Upper lobe of left lung (tissue), 4 donors: ENCODE results near the gene AGR2.

Experiments used
- EP300 ChIP-seq, 4 donors: sonication (generic); formaldehyde crosslinking; IDR thresholded peaks; one replicate each; pipeline ENCODE4 v1.5.1; 2017; ENCODE audit warnings: antibody characterized with exemption in 4 of 4, control low read depth in 2 of 4
- POLR2A ChIP-seq, 4 donors: fragments of 450-650 bp; IDR thresholded peaks; one replicate each; pipeline ENCODE4 v1.5.1; 2016 to 2017; ENCODE audit warnings: antibody characterized with exemption in 4 of 4, mild to moderate bottlenecking in 2 of 4
- POLR2AphosphoS5 ChIP-seq, 2 donors: sonication (generic); formaldehyde crosslinking; IDR thresholded peaks; one replicate each; pipeline ENCODE4 v1.5.1; 2017; ENCODE audit warnings: antibody characterized with exemption in 2 of 2
- TF ChIP-seq, protein P1 (sequence below), 6 experiments: fragments of 450-650 bp in 4 of 6; fragments of 200-600 bp in 2 of 6; sonication (generic) in 2 of 6; IDR thresholded peaks; one replicate each; pipeline ENCODE4 v1.5.1; 2016 to 2019; ENCODE audit warnings: antibody characterized with exemption in 6 of 6

- no peak for TF ChIP-seq EP300 (IDR thresholded peaks at IDR 0.05)
- TF ChIP-seq POLR2A (IDR thresholded peaks at IDR 0.05) = no peak
- TF ChIP-seq, protein P1, sequence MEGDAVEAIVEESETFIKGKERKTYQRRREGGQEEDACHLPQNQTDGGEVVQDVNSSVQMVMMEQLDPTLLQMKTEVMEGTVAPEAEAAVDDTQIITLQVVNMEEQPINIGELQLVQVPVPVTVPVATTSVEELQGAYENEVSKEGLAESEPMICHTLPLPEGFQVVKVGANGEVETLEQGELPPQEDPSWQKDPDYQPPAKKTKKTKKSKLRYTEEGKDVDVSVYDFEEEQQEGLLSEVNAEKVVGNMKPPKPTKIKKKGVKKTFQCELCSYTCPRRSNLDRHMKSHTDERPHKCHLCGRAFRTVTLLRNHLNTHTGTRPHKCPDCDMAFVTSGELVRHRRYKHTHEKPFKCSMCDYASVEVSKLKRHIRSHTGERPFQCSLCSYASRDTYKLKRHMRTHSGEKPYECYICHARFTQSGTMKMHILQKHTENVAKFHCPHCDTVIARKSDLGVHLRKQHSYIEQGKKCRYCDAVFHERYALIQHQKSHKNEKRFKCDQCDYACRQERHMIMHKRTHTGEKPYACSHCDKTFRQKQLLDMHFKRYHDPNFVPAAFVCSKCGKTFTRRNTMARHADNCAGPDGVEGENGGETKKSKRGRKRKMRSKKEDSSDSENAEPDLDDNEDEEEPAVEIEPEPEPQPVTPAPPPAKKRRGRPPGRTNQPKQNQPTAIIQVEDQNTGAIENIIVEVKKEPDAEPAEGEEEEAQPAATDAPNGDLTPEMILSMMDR (IDR thresholded peaks at IDR 0.05) = no peak
- TF ChIP-seq POLR2AphosphoS5 (IDR thresholded peaks at IDR 0.05) = no peak
These were observed 45.0 kb downstream of the AGR2 start for GRCh38 chr7:16759840-16760239.
